GM12878 (cell line): ENCODE measurements around the gene RAB25. TPM values are rescaled to one million over a fixed set of nuclear protein-coding genes. Genes with fewer than 3 reads are reported as not detected.

ENCODE experiments used
- ASH2L ChIP-seq: fragments of 300-600, 200-600 bp; sonication (generic); IDR thresholded peaks from 2 replicates; pipeline ENCODE4 v1.6.1; 2017; ENCODE audit warnings: low read depth, mild to moderate bottlenecking, borderline replicate concordance
- BACH1 ChIP-seq: fragments of 450-650 bp; IDR thresholded peaks from 2 replicates; pipeline ENCODE4 v1.6.1; 2017; ENCODE audit warnings: mild to moderate bottlenecking, borderline replicate concordance
- FOS ChIP-seq: IDR thresholded peaks from 3 replicates; pipeline ENCODE4 v1.6.1; 2011; ENCODE audit warnings: borderline replicate concordance; ENCODE audit not compliant: insufficient read length; ENCODE audit errors: extremely low read depth
- HCFC1 ChIP-seq: fragments of 150-350 bp; IDR thresholded peaks from 2 replicates; pipeline ENCODE4 v1.6.1; 2014; ENCODE audit warnings: low read length
- HDGF ChIP-seq: fragments of 450-650 bp; IDR thresholded peaks from 2 replicates; pipeline ENCODE4 v1.6.1; 2016; ENCODE audit warnings: antibody characterized with exemption
- MTA3 ChIP-seq: IDR thresholded peaks from 2 replicates; pipeline ENCODE4 v1.6.1; 2012; ENCODE audit warnings: low read length, inconsistent platforms, borderline replicate concordance
- PAX5 ChIP-seq: IDR thresholded peaks from 2 replicates; pipeline ENCODE4 v1.6.1; 2011; ENCODE audit warnings: low read depth, low read length, borderline replicate concordance
- POLR2A ChIP-seq: IDR thresholded peaks from 2 replicates; pipeline ENCODE4 v1.6.1; 2011; ENCODE audit warnings: low read depth, mild to moderate bottlenecking, low read length
- POLR2AphosphoS5 ChIP-seq: IDR thresholded peaks from 2 replicates; pipeline ENCODE4 v1.6.1; 2011; ENCODE audit warnings: mild to moderate bottlenecking, low read length, inconsistent platforms
- POU2F2 ChIP-seq: IDR thresholded peaks from 3 replicates; pipeline ENCODE4 v1.6.1; 2011; ENCODE audit warnings: low read depth, mild to moderate bottlenecking, low read length, borderline replicate concordance
- RFX5 ChIP-seq: IDR thresholded peaks from 2 replicates; pipeline ENCODE4 v1.6.1; 2011; ENCODE audit warnings: low read depth, low read length, improper control_type of control experiment
- SP1 ChIP-seq: IDR thresholded peaks from one replicate; pipeline ENCODE4 v1.6.1; 2011; ENCODE audit warnings: low read depth, low read length
- polyA plus RNA-seq, 11 experiments: library from polyadenylated mRNA; depleted of rRNA in 4 of 11; unstranded in 6 of 11; stranded (reverse) in 5 of 11; fragments of >200 nt; fragmentation: Nextera tagmentation in 4 of 11; fragmentation: Illumina TruSeq in 1 of 11; extraction: Ambion mirVana in 4 of 11; extraction: Trizol in 1 of 11; gene quantifications; 1 replicate in 1 of 11; 2 replicates in 10 of 11; pipeline versions ENCODE4 v1.2.1 to v1.2.3, GENCODE V29; 2011 to 2016; ENCODE audit warnings: inconsistent platforms in 2 of 11, missing spikeins in 2 of 11, low read depth in 1 of 11
- total RNA-seq, 4 experiments: library from RNA; depleted of rRNA in 3 of 4; stranded (reverse); fragments of >200 nt in 3 of 4; fragmentation: Illumina TruSeq in 1 of 4; extraction: Trizol in 1 of 4; gene quantifications; 2 replicates each; pipeline versions ENCODE4 v1.2.1 to v1.2.3, GENCODE V29; 2013 to 2021
- TF ChIP-seq, protein P1 (sequence below): fragments of 450-650 bp; IDR thresholded peaks from 2 replicates; pipeline ENCODE4 v1.6.1; 2017; ENCODE audit warnings: antibody characterized with exemption, mild to moderate bottlenecking, moderate library complexity
- TF ChIP-seq, protein P2 (sequence below): fragments of 450-650 bp; IDR thresholded peaks from 2 replicates; pipeline ENCODE4 v1.6.1; 2017; ENCODE audit warnings: mild to moderate bottlenecking, moderate library complexity
- TF ChIP-seq, protein P3 (sequence below): fragments of 450-650 bp; formaldehyde crosslinking; IDR thresholded peaks from 2 replicates; pipeline ENCODE4 v1.5.0; 2022; ENCODE audit warnings: mild to moderate bottlenecking, missing genetic modification characterization
- TF ChIP-seq, protein P4 (sequence below): IDR thresholded peaks from 2 replicates; pipeline ENCODE4 v1.6.1; 2012; ENCODE audit warnings: mild to moderate bottlenecking, low read depth, low read length

Gene RAB25
- total and polyA plus RNA-seq, 10 of the 15 experiments (the other 5 are each of a cell fraction or from before 2014, with no cell fraction given), result 0.16 to 0.36 (median 0.22) TPM; not detected in 7

DNA sequence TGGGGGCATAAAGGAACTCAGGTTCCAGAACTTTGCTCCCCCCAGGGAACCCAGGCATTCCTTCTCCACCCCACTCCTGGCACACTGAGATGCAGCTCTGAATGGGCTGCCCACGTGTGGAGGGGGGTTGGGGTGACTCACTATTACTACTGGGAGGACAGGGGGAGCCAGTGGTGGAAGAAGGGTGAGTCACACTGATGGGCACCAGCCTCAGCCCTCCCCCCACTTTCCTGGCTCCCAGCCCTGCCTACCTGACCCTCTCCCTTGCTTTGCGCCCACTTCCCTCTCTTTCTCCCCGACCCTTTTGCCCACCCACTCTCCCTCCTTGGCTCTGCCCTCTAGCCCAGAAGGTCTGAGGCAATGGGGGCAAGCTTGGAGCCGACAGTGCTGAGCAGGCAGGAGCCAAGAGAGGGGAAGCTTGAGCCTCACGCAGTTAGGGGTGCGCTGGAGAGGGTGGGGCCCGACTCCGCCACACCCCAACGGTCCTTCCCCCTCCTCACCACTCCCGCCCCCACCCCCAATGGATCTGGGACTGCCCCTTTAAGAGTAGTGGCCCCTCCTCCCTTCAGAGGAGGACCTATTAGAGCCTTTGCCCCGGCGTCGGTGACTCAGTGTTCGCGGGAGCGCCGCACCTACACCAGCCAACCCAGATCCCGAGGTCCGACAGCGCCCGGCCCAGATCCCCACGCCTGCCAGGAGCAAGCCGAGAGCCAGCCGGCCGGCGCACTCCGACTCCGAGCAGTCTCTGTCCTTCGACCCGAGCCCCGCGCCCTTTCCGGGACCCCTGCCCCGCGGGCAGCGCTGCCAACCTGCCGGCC is 53.4 kb downstream of the RAB25 start, which contains the start of gene LMNA (continued):
- TF ChIP-seq, protein P1, sequence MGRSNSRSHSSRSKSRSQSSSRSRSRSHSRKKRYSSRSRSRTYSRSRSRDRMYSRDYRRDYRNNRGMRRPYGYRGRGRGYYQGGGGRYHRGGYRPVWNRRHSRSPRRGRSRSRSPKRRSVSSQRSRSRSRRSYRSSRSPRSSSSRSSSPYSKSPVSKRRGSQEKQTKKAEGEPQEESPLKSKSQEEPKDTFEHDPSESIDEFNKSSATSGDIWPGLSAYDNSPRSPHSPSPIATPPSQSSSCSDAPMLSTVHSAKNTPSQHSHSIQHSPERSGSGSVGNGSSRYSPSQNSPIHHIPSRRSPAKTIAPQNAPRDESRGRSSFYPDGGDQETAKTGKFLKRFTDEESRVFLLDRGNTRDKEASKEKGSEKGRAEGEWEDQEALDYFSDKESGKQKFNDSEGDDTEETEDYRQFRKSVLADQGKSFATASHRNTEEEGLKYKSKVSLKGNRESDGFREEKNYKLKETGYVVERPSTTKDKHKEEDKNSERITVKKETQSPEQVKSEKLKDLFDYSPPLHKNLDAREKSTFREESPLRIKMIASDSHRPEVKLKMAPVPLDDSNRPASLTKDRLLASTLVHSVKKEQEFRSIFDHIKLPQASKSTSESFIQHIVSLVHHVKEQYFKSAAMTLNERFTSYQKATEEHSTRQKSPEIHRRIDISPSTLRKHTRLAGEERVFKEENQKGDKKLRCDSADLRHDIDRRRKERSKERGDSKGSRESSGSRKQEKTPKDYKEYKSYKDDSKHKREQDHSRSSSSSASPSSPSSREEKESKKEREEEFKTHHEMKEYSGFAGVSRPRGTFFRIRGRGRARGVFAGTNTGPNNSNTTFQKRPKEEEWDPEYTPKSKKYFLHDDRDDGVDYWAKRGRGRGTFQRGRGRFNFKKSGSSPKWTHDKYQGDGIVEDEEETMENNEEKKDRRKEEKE, result no peak
- TF ChIP-seq, protein P2, sequence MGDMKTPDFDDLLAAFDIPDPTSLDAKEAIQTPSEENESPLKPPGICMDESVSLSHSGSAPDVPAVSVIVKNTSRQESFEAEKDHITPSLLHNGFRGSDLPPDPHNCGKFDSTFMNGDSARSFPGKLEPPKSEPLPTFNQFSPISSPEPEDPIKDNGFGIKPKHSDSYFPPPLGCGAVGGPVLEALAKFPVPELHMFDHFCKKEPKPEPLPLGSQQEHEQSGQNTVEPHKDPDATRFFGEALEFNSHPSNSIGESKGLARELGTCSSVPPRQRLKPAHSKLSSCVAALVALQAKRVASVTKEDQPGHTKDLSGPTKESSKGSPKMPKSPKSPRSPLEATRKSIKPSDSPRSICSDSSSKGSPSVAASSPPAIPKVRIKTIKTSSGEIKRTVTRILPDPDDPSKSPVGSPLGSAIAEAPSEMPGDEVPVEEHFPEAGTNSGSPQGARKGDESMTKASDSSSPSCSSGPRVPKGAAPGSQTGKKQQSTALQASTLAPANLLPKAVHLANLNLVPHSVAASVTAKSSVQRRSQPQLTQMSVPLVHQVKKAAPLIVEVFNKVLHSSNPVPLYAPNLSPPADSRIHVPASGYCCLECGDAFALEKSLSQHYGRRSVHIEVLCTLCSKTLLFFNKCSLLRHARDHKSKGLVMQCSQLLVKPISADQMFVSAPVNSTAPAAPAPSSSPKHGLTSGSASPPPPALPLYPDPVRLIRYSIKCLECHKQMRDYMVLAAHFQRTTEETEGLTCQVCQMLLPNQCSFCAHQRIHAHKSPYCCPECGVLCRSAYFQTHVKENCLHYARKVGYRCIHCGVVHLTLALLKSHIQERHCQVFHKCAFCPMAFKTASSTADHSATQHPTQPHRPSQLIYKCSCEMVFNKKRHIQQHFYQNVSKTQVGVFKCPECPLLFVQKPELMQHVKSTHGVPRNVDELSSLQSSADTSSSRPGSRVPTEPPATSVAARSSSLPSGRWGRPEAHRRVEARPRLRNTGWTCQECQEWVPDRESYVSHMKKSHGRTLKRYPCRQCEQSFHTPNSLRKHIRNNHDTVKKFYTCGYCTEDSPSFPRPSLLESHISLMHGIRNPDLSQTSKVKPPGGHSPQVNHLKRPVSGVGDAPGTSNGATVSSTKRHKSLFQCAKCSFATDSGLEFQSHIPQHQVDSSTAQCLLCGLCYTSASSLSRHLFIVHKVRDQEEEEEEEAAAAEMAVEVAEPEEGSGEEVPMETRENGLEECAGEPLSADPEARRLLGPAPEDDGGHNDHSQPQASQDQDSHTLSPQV, result no peak
- TF ChIP-seq HDGF, result peak; percentile 94; the same call in 1 of the 2 replicates
- no peak for TF ChIP-seq HCFC1
- peak; percentile 22 for TF ChIP-seq SP1
- TF ChIP-seq, protein P3, sequence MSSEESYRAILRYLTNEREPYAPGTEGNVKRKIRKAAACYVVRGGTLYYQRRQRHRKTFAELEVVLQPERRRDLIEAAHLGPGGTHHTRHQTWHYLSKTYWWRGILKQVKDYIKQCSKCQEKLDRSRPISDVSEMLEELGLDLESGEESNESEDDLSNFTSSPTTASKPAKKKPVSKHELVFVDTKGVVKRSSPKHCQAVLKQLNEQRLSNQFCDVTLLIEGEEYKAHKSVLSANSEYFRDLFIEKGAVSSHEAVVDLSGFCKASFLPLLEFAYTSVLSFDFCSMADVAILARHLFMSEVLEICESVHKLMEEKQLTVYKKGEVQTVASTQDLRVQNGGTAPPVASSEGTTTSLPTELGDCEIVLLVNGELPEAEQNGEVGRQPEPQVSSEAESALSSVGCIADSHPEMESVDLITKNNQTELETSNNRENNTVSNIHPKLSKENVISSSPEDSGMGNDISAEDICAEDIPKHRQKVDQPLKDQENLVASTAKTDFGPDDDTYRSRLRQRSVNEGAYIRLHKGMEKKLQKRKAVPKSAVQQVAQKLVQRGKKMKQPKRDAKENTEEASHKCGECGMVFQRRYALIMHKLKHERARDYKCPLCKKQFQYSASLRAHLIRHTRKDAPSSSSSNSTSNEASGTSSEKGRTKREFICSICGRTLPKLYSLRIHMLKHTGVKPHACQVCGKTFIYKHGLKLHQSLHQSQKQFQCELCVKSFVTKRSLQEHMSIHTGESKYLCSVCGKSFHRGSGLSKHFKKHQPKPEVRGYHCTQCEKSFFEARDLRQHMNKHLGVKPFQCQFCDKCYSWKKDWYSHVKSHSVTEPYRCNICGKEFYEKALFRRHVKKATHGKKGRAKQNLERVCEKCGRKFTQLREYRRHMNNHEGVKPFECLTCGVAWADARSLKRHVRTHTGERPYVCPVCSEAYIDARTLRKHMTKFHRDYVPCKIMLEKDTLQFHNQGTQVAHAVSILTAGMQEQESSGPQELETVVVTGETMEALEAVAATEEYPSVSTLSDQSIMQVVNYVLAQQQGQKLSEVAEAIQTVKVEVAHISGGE (CRISPR knock-in tag), result no peak
- peak; percentile 83 for TF ChIP-seq POLR2AphosphoS5
- no peak for TF ChIP-seq BACH1
- TF ChIP-seq ASH2L, result no peak
- TF ChIP-seq, protein P4, sequence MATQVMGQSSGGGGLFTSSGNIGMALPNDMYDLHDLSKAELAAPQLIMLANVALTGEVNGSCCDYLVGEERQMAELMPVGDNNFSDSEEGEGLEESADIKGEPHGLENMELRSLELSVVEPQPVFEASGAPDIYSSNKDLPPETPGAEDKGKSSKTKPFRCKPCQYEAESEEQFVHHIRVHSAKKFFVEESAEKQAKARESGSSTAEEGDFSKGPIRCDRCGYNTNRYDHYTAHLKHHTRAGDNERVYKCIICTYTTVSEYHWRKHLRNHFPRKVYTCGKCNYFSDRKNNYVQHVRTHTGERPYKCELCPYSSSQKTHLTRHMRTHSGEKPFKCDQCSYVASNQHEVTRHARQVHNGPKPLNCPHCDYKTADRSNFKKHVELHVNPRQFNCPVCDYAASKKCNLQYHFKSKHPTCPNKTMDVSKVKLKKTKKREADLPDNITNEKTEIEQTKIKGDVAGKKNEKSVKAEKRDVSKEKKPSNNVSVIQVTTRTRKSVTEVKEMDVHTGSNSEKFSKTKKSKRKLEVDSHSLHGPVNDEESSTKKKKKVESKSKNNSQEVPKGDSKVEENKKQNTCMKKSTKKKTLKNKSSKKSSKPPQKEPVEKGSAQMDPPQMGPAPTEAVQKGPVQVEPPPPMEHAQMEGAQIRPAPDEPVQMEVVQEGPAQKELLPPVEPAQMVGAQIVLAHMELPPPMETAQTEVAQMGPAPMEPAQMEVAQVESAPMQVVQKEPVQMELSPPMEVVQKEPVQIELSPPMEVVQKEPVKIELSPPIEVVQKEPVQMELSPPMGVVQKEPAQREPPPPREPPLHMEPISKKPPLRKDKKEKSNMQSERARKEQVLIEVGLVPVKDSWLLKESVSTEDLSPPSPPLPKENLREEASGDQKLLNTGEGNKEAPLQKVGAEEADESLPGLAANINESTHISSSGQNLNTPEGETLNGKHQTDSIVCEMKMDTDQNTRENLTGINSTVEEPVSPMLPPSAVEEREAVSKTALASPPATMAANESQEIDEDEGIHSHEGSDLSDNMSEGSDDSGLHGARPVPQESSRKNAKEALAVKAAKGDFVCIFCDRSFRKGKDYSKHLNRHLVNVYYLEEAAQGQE, result no peak
- peak; percentile 24; the same call in 1 of the 2 replicates for TF ChIP-seq RFX5
- no peak for TF ChIP-seq MTA3
- TF ChIP-seq POU2F2, result peak; percentile 37; the same call in 1 of the 3 replicates
- TF ChIP-seq POLR2A, result peak; percentile 82
- TF ChIP-seq PAX5, result peak; percentile 29; the same call in 1 of the 2 replicates
- TF ChIP-seq FOS, result no peak
